Measurements from ENCODE around the gene GPA33. TPM values are rescaled to one million over a fixed set of nuclear protein-coding genes. Genes with fewer than 3 reads are reported as not detected.

GPA33 gene
- total RNA-seq, 1 donor from 2014 or later: not detected

Other genes with a start within 250 kb of the GPA33 start
- gene TADA1, start 214.1 kb downstream of the GPA33 start, total RNA-seq: 17.0 and 18.4 TPM in 2 replicates
- 10.3 and 12.5 TPM in 2 replicates for gene ILDR2, start 114.8 kb downstream of the GPA33 start, total RNA-seq
- gene MAEL, start 101.1 kb downstream of the GPA33 start, total RNA-seq: not detected in 2 replicates
- not detected in 2 replicates for gene STYXL2, start 3.7 kb upstream of the GPA33 start, total RNA-seq
- 17.2 and 17.5 TPM in 2 replicates for gene POU2F1, start 130.5 kb upstream of the GPA33 start, total RNA-seq

Measured in activated CD4-positive, alpha-beta T cell treated with anti-CD3 and anti-CD28 coated beads, Interleukin-2, amount 10 ng/mL, durations not matched to agents 24 days and 14 days (primary cell).